ENCODE data around the gene SRD5A2. TPM values are rescaled to one million over a fixed set of nuclear protein-coding genes. Genes with fewer than 3 reads are reported as not detected.

The SRD5A2 gene
- total RNA-seq, 2 experiments from 2014 or later = not detected

GRCh38 chr2:31563273-31563839 is 17.4 kb downstream of the SRD5A2 start:
- DNase-seq = no peak
- intact Hi-C loops (cut with micrococcal nuclease) = no loop called here
- no peak for TF ChIP-seq CTCF (IDR thresholded peaks at IDR 0.05)
- POLR2A ChIA-PET = interaction anchor here (0.6 to 0.7 kb wide), 2 partner anchors 10 to 51 kb away, joined by 3 read pairs; no protein-coding TSS in a partner anchor
- no peak overlapping the region for H3K4me3 Mint-ChIP-seq
- no peaks in the 10 kb centered on the region for H3K36me3 Mint-ChIP-seq (ENCODE audit: low read depth)
- no peaks in the 10 kb centered on the region for H3K4me1 Mint-ChIP-seq (ENCODE audit: low read depth)
- CTCF ChIA-PET = no interaction called here
- H3K27me3 Mint-ChIP-seq = peaks cover 8% of the 10 kb centered on the region
- H3K9me3 Mint-ChIP-seq = no peaks in the 10 kb centered on the region
- ATAC-seq = no peak
- no peak overlapping the region for H3K27ac Mint-ChIP-seq

GRCh38 chr2:31561823-31562222 is 18.9 kb downstream of the SRD5A2 start:
- intact Hi-C loops (cut with micrococcal nuclease) = no loop called here
- TF ChIP-seq CTCF (IDR thresholded peaks at IDR 0.05) = no peak
- H3K27me3 Mint-ChIP-seq = peaks cover 6% of the 10 kb centered on the region

GRCh38 chr2:31558401-31559295 is 22.1 kb downstream of the SRD5A2 start:
- intact Hi-C loops (cut with micrococcal nuclease) = no loop called here
- Mint-ChIP-seq H3K4me3 (no peak overlapping the region), H3K36me3 (ENCODE audit: low read depth) (no peaks in the 10 kb centered on the region), H3K4me1 (ENCODE audit: low read depth) (no peaks in the 10 kb centered on the region), H3K27ac (no peak overlapping the region), H3K9me3 (peaks cover 6% of the 10 kb centered on the region), H3K27me3 (peaks cover 6% of the 10 kb centered on the region)
- POLR2A ChIA-PET = no interaction called here
- ATAC-seq (no peak), DNase-seq (no peak)
- TF ChIP-seq CTCF (IDR thresholded peaks at IDR 0.05) = no peak
- CTCF ChIA-PET = no interaction called here

More at GRCh38 chr2:31561823-31562222, 18.9 kb downstream of the SRD5A2 start:
- no peak for ATAC-seq
- CTCF ChIA-PET = no interaction called here
- no peak overlapping the region for H3K27ac Mint-ChIP-seq
- POLR2A ChIA-PET = no interaction called here
- no peaks in the 10 kb centered on the region for H3K36me3 Mint-ChIP-seq (ENCODE audit: low read depth)
- H3K4me1 Mint-ChIP-seq (ENCODE audit: low read depth) = no peaks in the 10 kb centered on the region
- no peaks in the 10 kb centered on the region for H3K9me3 Mint-ChIP-seq
- no peak overlapping the region for H3K4me3 Mint-ChIP-seq
- no peak for DNase-seq

GRCh38 chr2:31556940-31557339 is 23.8 kb downstream of the SRD5A2 start:
- ChIA-PET POLR2A (no interaction called here), CTCF (no interaction called here)
- Mint-ChIP-seq H3K4me3 (no peak overlapping the region), H3K4me1 (ENCODE audit: low read depth) (no peaks in the 10 kb centered on the region), H3K9me3 (peaks cover 16% of the 10 kb centered on the region), H3K27ac (no peak overlapping the region), H3K36me3 (ENCODE audit: low read depth) (no peaks in the 10 kb centered on the region), H3K27me3 (peaks cover 2% of the 10 kb centered on the region)
- intact Hi-C loops (cut with micrococcal nuclease) = no loop called here
- ATAC-seq (no peak), DNase-seq (no peak)
- TF ChIP-seq CTCF (IDR thresholded peaks at IDR 0.05) = no peak

Measured in activated CD8-positive, alpha-beta T cell treated with anti-CD3 and anti-CD28 coated beads for 36 hours (primary cell).